NOMO-1 treated with DMSO at 0.1 percent for 48 hours (cell line): Measurements from ENCODE around the gene PGAM2.

Experiments
- DNase-seq: peaks from one replicate; lab custom pipeline; 2025; ENCODE audit not compliant: unreplicated experiment; lab: John Stamatoyannopoulos, UW

Gene PGAM2

GRCh38 chr7:44067064-44067951 lies 1.9 kb upstream of the PGAM2 start:
- no peak for DNase-seq

DNA sequence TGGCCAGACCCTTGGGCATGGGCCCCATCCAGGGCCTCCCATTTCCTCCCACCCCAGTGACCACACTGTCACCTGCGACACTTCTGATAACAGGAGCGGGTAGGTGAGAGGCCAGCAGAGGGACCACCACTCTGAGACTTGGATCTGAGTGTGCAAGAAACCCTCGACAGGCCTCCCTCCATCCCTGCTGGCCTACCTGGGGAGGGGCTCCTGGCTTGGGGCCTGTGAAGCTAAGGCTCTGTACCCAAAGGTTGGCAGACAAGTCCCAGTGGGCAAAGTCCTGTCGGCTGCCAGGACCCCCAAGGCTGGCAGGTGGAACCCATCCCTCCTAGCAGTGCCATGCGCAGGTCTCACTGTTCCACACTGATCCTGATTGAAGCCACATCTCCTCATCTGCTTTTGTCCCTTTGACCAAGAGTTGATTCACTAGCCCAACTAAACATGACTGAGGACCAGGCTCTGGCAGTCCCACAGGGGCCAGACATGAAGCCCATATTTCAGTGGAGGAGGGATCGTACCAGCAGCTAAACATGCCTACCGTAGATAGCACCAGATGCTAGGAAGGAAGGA lies 1.2 kb upstream of the PGAM2 start:
- DNase-seq = no peak

- no peak for DNase-seq
Measured at GRCh38 chr7:44066111-44066460, 719 bp upstream of the PGAM2 start.

- DNase-seq = no peak
Measured at GRCh38 chr7:44064791-44065430, 456 bp downstream of the PGAM2 start.

- no peak for DNase-seq
Measured at GRCh38 chr7:44063894-44064651, 1.3 kb downstream of the PGAM2 start.

- no peak for DNase-seq
Measured at GRCh38 chr7:44063547-44063893, 1.8 kb downstream of the PGAM2 start.

DNA sequence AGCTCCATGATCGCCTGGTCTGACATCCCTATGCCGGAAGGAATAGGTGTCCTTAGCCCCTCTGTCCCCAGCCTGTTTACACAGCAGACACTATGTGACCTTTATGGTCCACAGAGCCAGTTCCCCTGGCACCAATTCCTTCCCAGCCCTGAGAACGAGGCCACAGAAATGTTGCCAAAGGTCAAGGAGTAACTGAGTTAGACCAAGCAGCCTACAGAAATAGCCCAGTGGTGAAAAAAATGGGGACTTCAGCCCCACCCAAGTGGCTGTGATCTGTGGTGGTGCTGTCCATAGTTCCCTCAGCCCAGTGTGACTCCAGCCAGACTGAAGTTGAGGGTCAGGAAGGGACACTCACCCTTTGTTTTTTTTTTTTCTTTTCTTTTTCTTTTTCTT lies 2.5 kb downstream of the PGAM2 start:
- no peak for DNase-seq

GRCh38 chr7:44062180-44062902 lies 3.0 kb downstream of the PGAM2 start:
- no peak for DNase-seq

- DNase-seq = no peak
Measured at GRCh38 chr7:44061645-44062179, 3.7 kb downstream of the PGAM2 start.

DNA sequence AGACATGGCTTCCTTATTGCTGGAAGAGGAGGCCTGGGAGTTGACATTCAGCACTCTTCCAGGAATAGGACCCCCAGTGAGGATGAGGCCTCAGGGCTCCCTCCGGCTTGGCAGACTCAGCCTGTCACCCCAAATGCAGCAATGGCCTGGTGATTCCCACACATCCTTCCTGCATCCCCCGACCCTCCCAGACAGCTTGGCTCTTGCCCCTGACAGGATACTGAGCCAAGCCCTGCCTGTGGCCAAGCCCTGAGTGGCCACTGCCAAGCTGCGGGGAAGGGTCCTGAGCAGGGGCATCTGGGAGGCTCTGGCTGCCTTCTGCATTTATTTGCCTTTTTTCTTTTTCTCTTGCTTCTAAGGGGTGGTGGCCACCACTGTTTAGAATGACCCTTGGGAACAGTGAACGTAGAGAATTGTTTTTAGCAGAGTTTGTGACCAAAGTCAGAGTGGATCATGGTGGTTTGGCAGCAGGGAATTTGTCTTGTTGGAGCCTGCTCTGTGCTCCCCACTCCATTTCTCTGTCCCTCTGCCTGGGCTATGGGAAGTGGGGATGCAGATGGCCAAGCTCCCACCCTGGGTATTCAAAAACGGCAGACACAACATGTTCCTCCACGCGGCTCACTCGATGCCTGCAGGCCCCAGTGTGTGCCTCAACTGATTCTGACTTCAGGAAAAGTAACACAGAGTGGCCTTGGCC lies 4.3 kb downstream of the PGAM2 start:
- no peak for DNase-seq

GRCh38 chr7:44060091-44060947 lies 5.0 kb downstream of the PGAM2 start:
- no peak for DNase-seq

DNA sequence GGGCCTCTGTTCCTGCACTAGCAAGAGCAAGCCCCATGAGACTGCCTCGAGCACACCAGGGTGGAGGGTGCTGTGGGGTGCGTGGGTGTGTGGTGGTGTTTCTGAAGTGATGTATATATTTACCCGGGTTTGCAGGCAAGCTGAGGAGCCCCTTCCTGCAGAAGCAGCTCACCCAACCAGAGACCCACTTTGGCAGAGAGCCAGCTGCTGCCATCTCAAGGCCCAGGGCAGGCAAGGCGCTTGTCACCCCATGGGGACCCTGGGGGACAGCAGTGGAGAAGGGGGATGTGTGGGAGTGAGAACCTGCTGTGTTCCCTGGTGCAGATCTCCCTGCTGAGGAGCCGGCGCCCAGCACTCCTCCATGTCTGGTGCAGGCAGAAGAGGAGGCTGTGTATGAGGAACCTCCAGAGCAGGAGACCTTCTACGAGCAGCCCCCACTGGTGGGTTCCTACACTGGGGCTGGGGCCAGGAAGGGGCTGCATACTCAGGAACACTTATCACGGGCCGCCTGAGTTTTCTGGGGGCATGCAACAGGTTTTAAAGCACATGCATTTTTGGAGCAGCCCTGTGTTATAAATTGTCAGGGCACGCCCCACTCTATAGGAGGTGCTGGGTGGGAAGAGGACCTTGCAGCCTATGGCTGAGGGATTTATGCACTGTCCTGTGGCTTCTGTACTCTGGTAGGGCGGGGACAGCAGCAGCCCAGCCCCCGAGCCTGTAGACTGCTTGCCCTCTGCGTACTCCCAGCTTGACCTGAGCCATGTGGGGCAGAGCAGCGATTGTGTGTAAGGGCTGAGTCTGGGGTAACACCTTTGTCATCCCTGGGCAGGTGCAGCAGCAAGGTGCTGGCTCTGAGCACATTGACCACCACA lies 5.9 kb downstream of the PGAM2 start:
- DNase-seq = no peak

GRCh38 chr7:44058759-44059218 lies 6.6 kb downstream of the PGAM2 start:
- no peak for DNase-seq

GRCh38 chr7:44057849-44058758 lies 7.3 kb downstream of the PGAM2 start:
- no peak for DNase-seq

GRCh38 chr7:44057181-44057848 lies 8.1 kb downstream of the PGAM2 start:
- DNase-seq = no peak

- DNase-seq = no peak
Measured at GRCh38 chr7:44056681-44057080, 8.7 kb downstream of the PGAM2 start.
